HUDEP-2 (cell line): Measurements from ENCODE around the gene KCNJ16.

Experiments used
- DNase-seq, 76 experiments: peaks; one replicate each; lab custom pipeline; 2025; ENCODE audit not compliant: unreplicated experiment in 76 of 76; lab: John Stamatoyannopoulos, UW

KCNJ16 gene

GRCh38 chr17:70095455-70095854 is 20.4 kb downstream of the KCNJ16 start:
- no peak for DNase-seq

DNA sequence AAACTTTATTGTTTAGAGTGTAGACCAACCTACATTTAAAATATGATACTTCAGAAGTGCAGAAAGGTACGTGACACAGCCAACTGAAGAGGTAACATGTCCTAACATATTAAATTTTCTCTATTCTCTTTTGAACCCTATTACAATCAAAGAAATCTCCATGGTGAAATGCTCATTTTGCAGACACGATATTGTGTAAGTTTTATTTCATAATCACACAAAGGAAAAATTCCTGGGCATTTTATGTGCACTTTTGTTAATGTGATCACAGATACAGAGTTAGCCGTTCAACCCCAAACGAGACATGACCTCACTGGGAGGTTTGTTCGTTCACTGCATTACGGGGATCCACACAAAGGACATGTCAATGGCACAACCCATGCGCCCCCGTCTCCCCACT is 21.8 kb downstream of the KCNJ16 start:
- DNase-seq, result no peak

DNA sequence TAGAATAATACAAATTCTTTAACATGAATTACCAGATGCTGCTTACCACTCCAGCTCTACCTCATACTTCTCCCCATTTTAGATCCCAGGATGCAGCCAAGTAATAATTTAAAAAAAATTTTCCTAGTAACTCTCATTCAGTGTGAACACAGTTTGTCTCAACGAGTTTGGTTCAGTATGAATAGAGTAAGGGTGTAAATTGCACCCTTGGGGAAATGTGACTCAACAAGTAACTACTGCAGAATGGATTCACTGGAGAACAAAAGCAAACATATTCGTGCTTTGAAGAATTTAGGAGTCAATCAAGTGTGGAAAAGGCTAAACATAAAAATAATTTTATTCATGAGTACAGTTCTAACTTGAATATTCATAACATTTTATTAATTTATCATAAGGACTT is 23.0 kb downstream of the KCNJ16 start:
- DNase-seq, result no peak

GRCh38 chr17:70099294-70099693 is 24.3 kb downstream of the KCNJ16 start:
- no peak for DNase-seq

- no peak for DNase-seq
Measured at GRCh38 chr17:70099884-70100283, 24.9 kb downstream of the KCNJ16 start.

- DNase-seq, result peak in 5 of 76 experiments; percentile 5 to 26 (median 19)
Measured at GRCh38 chr17:70100983-70101382, 26.0 kb downstream of the KCNJ16 start.

- DNase-seq, result no peak
Measured at GRCh38 chr17:70102531-70102930, 27.5 kb downstream of the KCNJ16 start.

- DNase-seq, result no peak
Measured at GRCh38 chr17:70104791-70105523, 29.9 kb downstream of the KCNJ16 start.

DNA sequence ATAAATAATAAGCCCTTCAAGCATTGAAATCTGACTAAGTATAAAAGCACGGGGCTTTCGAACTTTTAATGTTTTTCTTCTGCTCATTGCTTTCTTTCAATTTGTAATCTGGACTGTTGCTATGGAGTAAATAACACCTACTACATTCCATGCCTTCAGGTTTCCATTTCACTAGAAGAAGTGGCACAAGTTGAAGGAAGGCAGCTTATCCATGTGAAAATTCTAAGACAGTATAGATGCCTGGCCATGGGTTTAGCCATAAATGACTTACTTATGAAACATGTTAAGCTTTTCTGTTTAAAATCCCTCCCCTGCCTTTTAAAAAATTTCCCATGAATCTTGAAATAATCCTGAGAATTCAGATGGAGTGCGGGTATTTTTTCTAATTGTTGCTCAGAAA is 30.6 kb downstream of the KCNJ16 start:
- no peak for DNase-seq

DNA sequence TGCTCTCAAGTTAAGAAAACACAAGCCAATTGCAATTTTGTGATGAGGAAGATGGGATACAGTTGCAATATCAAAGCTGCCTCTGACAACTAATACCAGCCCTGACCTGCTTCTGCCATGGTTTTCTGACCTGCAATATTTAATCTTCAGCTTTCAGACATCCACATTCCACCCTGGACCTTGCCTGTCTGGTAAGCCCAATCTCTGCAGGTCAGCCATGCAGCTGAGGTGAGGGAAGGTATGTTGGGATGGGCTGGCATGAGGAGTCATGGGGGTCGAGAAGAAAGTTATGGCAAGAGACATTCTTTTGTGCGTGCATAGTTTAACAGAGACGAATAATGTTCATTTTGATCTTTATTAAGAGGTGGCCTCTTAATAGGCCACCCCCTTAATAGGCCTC is 31.5 kb downstream of the KCNJ16 start:
- no peak for DNase-seq

DNA sequence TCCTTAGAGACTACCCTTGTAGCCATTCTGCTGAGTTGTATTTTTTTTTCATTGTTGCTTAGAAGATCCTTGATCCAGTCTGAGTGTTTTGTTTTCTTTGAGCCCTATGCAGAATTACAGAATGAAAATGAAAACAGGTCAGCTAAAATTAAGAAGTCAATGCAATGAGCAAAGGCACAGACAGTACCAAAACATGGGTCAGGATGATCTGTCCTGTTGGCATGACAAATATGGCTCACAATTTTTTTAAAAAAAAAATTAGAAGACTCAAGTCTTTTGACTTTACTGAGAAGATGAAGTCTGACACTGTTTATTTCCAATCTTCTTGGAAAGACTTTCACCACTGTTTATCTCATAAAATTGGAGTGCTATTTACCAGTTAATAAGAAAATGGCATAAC is 32.4 kb downstream of the KCNJ16 start:
- DNase-seq, result no peak

GRCh38 chr17:70107904-70108565 is 33.0 kb downstream of the KCNJ16 start:
- DNase-seq, result no peak

DNA sequence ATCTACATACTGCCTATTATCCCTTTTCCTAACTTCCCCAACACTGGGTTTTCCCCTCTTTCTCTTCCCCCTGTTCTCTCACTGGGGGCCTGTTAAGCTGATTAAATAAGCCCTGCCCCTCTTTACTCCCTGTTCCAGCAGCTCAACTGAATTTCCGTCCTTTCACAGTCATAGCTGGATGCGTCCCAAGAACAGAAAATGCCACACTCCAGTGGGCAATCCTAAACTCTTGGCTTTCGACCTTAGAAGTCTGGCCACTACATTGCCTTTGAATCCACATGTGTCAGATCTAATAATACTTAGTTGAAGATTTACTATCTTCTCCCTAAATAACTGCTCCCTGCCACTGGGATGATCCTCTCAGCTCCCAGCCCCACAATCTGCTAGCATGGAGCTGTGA is 34.5 kb downstream of the KCNJ16 start:
- DNase-seq, result no peak

DNA sequence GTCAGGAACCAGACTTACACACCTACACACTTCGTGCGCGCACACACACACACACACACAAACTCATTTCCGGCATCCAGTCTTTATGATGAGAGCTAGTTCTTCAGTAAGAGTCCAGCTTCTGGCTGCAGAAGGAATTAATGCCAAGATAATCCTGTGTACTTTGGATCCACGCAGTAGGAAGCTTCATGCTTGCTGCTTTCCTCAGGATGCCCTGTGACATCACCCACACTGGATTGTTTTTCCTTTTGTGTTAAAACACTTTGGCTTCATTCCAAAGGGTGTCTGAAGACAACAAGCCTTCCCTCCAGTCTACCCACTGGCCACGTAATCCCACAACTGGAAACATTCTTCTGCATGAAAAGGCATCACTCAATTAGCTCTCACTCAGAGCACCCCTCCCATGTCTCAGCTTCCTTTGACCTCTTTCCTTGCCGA is 35.4 kb downstream of the KCNJ16 start:
- DNase-seq, result no peak

DNA sequence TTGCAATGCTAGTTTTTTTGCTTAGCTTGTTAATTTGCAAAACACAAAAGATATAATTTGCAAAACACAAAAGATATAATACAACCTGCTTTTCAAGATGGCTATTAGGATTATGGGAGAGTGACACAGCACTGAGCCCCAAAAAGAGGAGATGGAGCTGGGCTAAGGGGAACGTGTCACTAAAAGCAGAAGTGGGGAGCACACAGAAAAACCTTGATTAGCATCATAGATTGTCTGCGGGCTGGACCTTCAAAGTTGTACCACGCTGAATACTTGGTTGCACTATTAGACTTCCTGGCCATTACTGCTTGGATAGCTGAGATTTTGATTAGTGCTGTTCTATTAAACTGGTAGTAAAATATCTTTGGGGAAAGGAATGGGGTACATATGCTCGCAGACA is 36.2 kb downstream of the KCNJ16 start:
- no peak for DNase-seq

GRCh38 chr17:70114405-70114804 is 39.4 kb downstream of the KCNJ16 start:
- no peak for DNase-seq

DNA sequence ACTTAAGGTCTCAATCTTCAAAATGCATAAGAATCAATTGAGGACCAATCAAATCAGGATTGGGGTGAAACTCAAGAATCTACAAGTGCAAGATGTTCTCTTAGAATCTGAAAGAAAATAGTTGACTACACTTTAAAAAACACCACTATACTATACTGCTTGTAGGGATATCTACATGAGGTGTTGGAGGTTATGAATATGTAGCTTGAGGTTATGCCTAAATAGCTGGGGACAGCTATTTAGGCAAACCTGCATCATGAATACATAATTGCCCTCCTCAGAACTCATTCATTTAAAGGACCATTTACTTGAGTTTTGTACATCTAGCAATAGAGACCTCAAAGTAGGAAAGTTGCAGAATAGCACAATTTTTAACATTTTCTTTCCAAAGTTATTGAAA is 40.1 kb downstream of the KCNJ16 start:
- no peak for DNase-seq

- DNase-seq, result no peak
Measured at GRCh38 chr17:70116919-70117318, 41.9 kb downstream of the KCNJ16 start.

DNA sequence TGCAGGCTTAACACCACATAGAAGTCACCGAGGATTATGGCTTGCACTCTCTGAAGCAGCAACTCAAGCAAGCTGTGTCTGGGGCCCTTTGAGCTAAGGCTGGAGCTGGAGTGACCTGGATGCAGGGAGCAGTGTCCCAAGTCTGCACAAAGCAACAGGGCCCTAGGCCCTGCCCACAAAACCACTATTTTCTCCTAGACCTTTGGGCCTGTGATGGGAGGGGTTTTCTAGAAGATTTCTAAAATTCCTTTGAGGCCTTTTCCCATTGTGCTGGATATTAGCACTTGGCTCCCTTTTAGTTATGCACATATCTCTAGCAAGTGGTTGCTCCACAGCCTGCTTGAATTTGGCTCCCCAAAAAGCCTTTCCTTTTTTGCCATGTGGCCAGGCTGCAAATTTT is 44.5 kb downstream of the KCNJ16 start:
- no peak for DNase-seq

- no peak for DNase-seq
Measured at GRCh38 chr17:70119983-70120382, 45.0 kb downstream of the KCNJ16 start.

DNA sequence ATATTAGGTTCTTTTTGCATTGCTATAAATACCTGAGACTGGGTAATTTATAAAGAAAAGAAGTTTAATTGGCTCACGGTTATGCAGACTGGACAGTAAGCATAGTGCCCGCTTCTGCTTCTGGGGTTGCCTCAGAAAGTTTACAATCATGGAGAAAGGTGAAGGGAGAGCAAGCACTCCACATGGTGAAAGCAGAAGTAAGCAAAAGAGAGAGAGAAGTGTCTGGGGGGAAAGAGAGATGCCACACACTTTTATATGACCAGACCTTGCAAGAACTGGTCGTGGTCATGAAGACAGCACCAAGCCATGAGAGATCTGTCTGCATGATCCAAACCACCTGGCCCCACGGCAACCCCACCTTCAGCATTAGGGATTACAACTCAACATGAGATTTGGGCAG is 45.4 kb downstream of the KCNJ16 start:
- DNase-seq, result no peak

GRCh38 chr17:70121126-70121525 is 46.1 kb downstream of the KCNJ16 start:
- DNase-seq, result no peak
